ENCODE results near the gene CR1L.
"Not testable (repeated sequence)": the region's sequence is repeated elsewhere in the genome, so short reads cannot be mapped to it uniquely, and the experiment has no call there.

CR1L gene

DNA sequence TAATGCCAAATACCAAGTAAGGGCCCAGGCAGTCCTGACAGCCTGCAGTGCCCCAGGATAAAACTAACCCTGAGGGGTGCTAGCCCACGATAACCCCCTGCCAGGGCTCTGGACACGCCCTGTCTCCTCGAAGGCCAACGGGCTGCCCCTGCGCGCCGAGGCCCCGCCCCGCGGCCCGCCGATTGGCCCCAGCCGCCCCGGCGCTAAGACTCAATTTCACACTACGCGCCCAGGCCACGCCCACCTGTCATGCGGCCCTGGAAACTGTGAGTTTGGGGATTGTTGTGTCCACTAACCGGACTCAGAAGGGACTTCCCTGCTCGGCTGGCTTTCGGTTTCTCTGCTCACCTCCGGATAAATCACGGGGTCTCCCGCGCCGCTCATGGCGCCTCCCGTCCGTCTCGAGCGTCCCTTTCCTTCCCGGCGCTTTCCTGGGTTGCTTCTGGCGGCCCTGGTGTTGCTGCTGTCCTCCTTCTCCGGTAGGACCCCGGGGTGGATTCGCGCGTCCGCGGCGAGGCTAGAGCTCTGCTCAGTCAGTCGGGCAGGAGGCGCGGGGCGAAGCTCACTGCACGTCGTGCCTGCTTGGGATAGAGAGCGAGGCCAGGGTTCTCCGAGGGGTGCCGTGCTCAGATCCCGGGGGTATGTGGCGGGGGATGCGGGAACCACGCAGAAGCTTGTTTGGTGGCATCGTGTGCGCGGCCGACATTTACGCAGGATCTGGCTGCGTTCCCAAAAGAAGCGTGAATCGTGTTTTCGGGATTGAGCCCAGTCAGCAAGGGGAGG, at the start of gene CR1L:
CR1L (plus strand) TSS at position 282 of the 783 bp plus-strand sequence; CDS start at position 383, 101 bp downstream.
- DNase-seq = peak; percentile 63

DNA sequence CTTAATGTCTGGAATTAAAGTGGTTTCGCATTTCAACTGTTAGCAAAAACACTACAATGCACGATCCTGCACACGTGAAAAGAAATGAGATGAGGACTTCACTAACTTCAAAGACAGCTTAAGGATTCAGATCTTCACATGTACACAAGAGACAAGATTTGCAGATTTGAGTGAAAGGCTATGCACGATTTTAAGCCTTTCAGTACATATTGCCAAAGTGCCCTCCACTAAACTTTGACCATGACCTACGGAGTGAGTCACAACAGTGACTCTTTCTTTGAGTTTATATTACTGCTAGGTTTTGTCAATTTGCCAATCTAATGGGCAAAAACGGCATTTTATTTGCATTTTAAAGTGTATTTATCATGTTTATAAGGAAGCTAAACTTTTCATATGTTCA, 41.2 kb upstream of the CR1L start:
- DNase-seq = no peak

- no peak for DNase-seq
Measured at GRCh38 chr1:207605444-207606361, 39.2 kb upstream of the CR1L start.

GRCh38 chr1:207606362-207606755, 38.6 kb upstream of the CR1L start:
- no peak for DNase-seq

DNA sequence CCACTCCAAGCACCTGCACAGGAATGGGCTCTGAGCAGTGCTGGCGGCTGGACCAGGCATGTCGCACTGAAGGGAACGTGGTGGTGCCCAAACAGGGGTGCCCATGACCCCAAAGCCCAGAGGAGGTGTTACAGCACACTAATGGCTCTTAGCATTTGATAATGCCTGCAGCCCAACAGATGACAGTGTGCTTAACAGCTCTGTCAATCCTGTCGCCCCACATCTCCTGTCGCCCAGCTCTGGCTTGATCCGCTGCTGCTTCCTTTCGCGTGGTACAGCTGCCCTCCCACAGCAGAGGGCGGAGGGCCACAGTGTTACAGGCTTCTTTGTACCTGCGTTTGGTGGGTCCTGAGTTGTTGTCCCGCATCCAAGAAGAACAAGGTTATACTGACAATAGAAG, 32.2 kb upstream of the CR1L start:
- no peak for DNase-seq

DNA sequence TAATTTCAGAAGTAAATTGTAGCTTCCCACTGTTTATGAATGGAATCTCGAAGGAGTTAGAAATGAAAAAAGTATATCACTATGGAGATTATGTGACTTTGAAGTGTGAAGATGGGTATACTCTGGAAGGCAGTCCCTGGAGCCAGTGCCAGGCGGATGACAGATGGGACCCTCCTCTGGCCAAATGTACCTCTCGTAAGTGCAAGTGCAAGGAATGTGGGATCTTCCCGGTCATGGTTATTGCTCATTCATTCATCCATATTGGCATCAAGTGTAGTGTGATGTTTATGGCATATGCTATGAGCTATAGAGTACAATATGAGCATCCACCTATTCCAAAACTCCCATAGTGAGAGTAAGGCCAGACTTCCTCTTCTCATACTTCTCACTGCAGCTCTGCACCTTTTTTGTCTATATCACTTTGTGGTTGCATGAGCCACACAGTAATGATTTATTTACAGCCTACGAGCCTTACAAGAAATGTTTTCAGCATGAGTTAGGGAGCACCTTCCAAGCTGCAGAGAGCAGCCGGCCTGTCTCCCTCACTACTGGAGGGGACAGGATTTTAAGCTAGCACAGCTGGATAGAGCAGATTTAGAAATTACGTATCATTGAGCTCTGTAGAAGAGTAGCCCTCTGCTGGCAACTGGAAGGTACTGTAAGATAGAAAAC, 24.9 kb upstream of the CR1L start:
- DNase-seq = peak; percentile 43

- DNase-seq = no peak
Measured at GRCh38 chr1:207620543-207620893, 24.4 kb upstream of the CR1L start.

DNA sequence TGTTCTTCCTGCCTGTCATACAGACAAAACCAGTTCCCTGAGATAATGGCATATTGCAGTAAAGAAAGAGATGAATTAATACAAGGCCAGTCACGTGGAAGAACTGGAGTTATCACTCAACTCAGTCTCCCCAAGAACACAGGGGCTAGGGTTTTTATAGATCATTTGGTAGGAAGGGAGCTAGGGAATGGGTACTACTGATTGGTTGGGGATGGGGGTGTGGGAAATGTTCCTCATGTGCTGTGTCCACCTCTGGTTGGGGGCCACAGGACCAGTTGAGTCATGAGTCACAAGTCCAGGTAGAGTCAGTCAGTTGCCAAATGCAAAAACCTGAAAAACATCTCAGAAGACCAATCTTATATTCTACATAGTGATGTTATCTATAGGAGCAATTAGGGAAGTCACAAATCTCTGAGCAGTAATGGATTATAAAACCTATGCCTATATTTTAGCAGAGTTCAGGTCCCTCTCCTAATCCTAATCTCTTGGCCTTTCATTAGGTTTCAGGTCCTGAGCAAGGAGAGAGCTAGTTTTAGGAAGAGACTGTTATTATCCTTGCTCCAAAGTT, 19.3 kb upstream of the CR1L start:
- not testable (repeated sequence) for DNase-seq

- DNase-seq = no peak
Measured at GRCh38 chr1:207626972-207627337, 18.0 kb upstream of the CR1L start.

DNA sequence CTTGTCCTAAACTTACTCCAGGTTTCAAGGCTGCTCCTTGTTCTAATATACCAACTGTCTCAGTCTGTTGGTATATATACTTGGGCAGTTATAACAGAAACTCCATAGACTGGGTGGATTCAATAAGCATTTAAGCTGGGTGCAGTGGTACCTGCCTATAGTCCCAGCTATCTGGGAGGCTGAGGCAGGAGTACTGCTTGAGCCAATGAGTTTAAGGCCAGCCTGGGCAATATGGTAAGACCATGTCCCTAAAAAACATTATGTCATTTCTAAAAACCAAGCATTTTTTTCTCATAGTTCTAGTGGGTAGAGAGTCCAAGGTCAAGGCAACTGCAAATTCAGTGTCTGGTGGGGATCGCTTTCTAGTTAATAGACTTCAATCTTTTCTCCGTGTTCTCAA, 17.4 kb upstream of the CR1L start:
- DNase-seq = no peak

GRCh38 chr1:207628776-207629175, 16.2 kb upstream of the CR1L start:
- no peak for DNase-seq

- no peak for DNase-seq
Measured at GRCh38 chr1:207631137-207631536, 13.8 kb upstream of the CR1L start.

DNA sequence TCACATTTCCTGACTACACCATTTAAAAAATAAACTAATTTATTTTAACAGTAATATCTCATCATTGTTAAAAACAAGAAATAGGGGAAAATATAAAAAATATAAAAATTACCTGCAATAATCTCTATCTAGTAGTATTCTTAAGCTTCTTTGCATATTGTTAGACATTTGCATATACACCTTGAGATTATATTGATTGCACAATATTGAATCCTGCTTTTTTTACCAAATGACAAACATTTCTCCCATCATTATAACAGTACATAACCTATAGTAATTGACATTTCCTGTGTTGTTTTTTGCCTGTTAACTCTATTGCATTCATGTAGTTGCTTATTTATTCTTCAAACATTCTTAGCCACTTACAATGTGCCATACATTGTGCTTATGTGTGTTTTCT, 11.7 kb upstream of the CR1L start:
- no peak for DNase-seq

DNA sequence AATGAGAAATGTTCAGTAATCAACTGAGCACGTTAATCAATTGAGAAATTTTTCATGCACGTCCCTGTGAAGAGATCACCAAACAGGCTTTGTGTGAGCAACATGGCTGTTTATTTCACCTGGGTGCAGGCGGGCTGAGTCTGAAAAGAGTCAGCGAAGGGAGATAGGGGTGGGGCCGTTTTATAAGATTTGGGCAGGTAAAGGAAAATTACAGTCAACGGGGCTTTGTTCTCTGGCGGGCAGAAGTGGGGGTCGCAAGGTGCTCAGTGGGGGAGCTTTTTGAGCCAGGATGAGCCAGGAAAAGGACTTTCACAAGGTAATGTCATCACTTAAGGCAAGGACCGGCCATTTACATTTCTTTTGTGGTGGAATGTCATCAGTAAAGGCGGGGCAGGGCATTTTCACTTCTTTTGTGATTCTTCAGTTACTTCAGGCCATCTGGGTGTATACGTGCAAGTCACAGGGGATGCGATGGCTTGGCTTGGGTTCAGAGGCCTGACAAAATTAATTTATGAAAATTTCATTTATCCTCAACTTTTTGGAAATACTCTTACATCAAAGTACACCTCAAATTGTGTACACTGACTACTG, 11.1 kb upstream of the CR1L start:
- DNase-seq = not testable (repeated sequence)

DNA sequence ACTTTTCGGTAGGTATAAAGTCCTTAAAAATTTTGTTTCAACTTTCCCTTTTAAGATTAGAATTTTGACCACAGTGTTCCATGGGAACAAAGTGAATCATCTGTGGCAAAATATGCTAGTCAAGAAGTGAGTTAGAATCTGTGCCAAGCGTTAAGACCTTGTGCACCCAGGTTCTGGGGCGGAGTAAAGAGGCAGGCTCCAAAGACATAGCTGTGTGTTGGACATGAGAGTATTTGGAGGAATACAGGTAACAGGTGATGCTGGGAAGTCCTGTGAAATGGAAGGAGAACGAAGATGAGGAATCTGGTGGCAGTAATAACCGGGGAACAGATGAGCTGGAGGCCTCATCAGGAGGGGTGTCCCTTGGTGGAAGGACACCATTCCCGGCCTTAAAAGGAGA, 10.6 kb upstream of the CR1L start:
- not testable (repeated sequence) for DNase-seq

DNA sequence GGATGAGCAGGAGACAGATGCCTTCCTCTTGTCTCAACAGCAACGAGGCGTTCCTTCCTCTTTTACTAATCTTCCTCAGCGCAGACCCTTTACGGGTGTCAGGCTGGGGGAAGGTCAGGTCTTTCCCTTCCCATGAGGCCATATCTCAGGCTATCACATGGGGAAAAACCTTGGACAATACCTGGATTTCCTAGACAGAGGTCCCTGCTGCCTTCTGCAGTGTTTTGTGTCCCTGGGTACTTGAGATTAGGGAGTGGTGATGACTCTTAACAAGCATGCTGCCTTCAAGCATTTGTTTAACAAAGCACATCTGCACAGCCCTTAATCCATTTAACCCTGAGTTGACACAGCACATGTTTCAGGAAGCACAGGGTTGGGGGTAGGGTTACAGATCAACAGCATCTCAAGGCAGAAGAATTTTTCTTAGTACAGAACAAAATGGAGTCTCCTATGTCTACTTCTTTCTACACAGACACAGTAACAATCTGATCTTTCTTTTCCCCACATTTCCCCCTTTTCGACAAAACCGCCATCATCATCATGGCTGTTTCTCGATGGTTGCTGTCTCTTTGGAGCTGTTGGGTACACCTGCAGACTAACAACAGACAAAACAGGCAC, 9.3 kb upstream of the CR1L start:
- DNase-seq = not testable (repeated sequence)

GRCh38 chr1:207638487-207639145, 6.3 kb upstream of the CR1L start:
- DNase-seq = not testable (repeated sequence)

- DNase-seq = not testable (repeated sequence)
Measured at GRCh38 chr1:207639362-207639761, 5.6 kb upstream of the CR1L start.

DNA sequence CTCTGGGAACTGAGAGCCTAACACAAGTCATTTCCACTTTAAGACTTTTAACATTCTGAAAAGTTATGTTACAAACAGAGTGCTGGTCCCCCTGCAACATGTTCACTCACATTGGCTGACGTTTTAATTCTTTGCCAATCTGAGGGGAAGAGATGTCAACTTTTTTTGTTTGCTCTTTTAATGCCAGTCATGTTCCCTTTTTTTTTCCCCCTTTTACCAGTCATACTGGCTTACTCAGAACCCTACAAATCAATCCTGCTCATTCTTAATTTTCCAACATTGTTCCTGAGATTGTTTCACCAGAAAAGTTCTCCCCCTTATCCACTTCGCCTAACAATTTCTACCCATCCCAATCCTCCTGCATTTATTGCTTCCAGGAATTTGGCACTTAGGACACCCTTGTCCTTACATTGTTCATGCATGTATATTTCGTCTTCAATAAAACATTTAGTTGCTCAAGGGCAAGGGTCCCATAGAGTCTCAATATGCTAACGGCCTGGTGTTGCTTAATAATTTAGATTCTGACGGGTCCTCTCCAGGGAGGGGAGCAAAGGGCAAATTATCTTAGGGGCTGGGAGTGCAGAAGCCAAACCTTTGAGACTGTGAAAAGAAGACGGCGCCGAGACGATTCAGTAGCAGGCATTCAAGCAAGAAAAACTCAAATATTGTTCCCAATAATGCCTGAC, 624 bp upstream of the CR1L start:
- DNase-seq = no peak

GRCh38 chr1:207645635-207646081, 725 bp downstream of the CR1L start:
- no peak for DNase-seq

DNA sequence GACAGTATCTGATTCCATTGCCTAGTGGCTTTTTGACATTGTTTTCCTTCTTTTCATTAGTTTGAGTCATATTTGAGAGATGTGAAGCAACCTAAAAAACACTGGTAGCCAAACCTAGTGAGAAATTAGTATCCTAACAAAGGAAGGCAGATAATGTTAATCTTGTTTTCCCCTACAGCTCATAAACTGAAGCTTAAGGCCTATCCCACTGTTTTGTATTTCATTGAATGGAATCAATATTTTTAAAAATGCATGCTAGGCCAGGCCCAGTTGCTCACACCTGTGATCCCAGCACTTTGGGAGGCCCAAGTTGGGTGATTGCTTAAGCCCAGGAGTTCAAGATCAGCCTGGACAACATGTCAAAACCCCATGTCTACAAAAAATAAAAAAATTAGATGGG, 1.2 kb downstream of the CR1L start:
- DNase-seq = no peak

Data from CD4-positive, alpha-beta T cell treated with Interleukin-17A for 1 hour (primary cell).